NCI-H146 treated with DMSO at 0.1 percent for 48 hours (cell line): ENCODE results near the gene EOLA2.
"Not testable (repeated sequence)": the region's sequence is repeated elsewhere in the genome, so short reads cannot be mapped to it uniquely, and the experiment has no call there.

ENCODE experiments used
- DNase-seq: peaks from one replicate; lab custom pipeline; 2025; ENCODE audit not compliant: unreplicated experiment; lab: John Stamatoyannopoulos, UW

The EOLA2 gene

GRCh38 chrX:149938427-149938880 lies at the start of gene EOLA2:
TSS of gene EOLA2 (minus strand) at chrX:149938491. CDS start at chrX:149933874, 4,617 bp downstream.
- DNase-seq: peak; percentile 89

GRCh38 chrX:149987613-149988012 lies 49.3 kb upstream of the EOLA2 start:
- no peak for DNase-seq

GRCh38 chrX:149984411-149984810 lies 46.1 kb upstream of the EOLA2 start:
- DNase-seq: no peak

- no peak for DNase-seq
Observed at GRCh38 chrX:149982310-149982709, 44.0 kb upstream of the EOLA2 start.

- DNase-seq: no peak
Observed at GRCh38 chrX:149979126-149979644, 40.9 kb upstream of the EOLA2 start.

- DNase-seq: peak; percentile 13
Observed at GRCh38 chrX:149962859-149963757, 24.8 kb upstream of the EOLA2 start.

GRCh38 chrX:149962010-149962409 lies 23.7 kb upstream of the EOLA2 start:
- DNase-seq: no peak

GRCh38 chrX:149961572-149961971 lies 23.3 kb upstream of the EOLA2 start:
- DNase-seq: no peak

- DNase-seq: no peak
Observed at GRCh38 chrX:149950681-149951080, 12.4 kb upstream of the EOLA2 start.

- DNase-seq: no peak
Observed at GRCh38 chrX:149949743-149950436, 11.6 kb upstream of the EOLA2 start.

- DNase-seq: no peak
Observed at GRCh38 chrX:149948016-149948415, 9.7 kb upstream of the EOLA2 start.

GRCh38 chrX:149946932-149947331 lies 8.6 kb upstream of the EOLA2 start:
- DNase-seq: not testable (repeated sequence)

GRCh38 chrX:149945820-149946219 lies 7.5 kb upstream of the EOLA2 start:
- not testable (repeated sequence) for DNase-seq

- DNase-seq: not testable (repeated sequence)
Observed at GRCh38 chrX:149945087-149945670, 6.9 kb upstream of the EOLA2 start.

GRCh38 chrX:149940674-149941024 lies 2.4 kb upstream of the EOLA2 start:
- not testable (repeated sequence) for DNase-seq

GRCh38 chrX:149939905-149940673 lies 1.8 kb upstream of the EOLA2 start:
- peak; percentile 92 for DNase-seq

- no peak for DNase-seq
Observed at GRCh38 chrX:149939655-149939904, 1.3 kb upstream of the EOLA2 start.

- DNase-seq: peak; percentile 71
Observed at GRCh38 chrX:149938881-149939654, 777 bp upstream of the EOLA2 start.

- DNase-seq: no peak
Observed at GRCh38 chrX:149937871-149938426, 342 bp downstream of the EOLA2 start.

- not testable (repeated sequence) for DNase-seq
Observed at GRCh38 chrX:149937328-149937727, 963 bp downstream of the EOLA2 start.
